HEK293 (cell line): ENCODE data around the gene HLA-DMA.

Source experiments
- CTCF ChIP-seq: fragments of 450-650 bp; formaldehyde crosslinking; IDR thresholded peaks from 2 replicates; pipeline ENCODE4 v1.5.1; 2016; ENCODE audit warnings: missing biosample characterization, missing genetic modification characterization
- GLIS2 ChIP-seq: fragments of 450-650 bp; formaldehyde crosslinking; IDR thresholded peaks from 2 replicates; pipeline ENCODE4 v1.5.1; 2016; ENCODE audit warnings: missing biosample characterization, missing genetic modification characterization
- KLF10 ChIP-seq: fragments of 450-650 bp; IDR thresholded peaks from 2 replicates; pipeline ENCODE4 v1.5.1; 2018; ENCODE audit warnings: missing biosample characterization, mild to moderate bottlenecking, missing genetic modification characterization
- KLF9 ChIP-seq: fragments of 450-650 bp; formaldehyde crosslinking; IDR thresholded peaks from 2 replicates; pipeline ENCODE4 v1.5.1; 2016; ENCODE audit warnings: missing biosample characterization, missing genetic modification characterization, low read depth
- OVOL3 ChIP-seq: fragments of 450-650 bp; formaldehyde crosslinking; IDR thresholded peaks from 2 replicates; pipeline ENCODE4 v1.5.1; 2016; ENCODE audit warnings: missing biosample characterization, missing genetic modification characterization
- PATZ1 ChIP-seq: fragments of 450-650 bp; formaldehyde crosslinking; IDR thresholded peaks from 2 replicates; pipeline ENCODE4 v1.5.1; 2016; ENCODE audit warnings: missing biosample characterization, missing genetic modification characterization
- RBAK ChIP-seq: fragments of 450-650 bp; formaldehyde crosslinking; IDR thresholded peaks from 2 replicates; pipeline ENCODE4 v1.5.1; 2016; ENCODE audit warnings: missing biosample characterization, missing genetic modification characterization
- TRIM28 ChIP-seq: IDR thresholded peaks from 2 replicates; pipeline ENCODE4 v1.6.1; 2011; ENCODE audit warnings: low read length, control low read depth, borderline replicate concordance
- YY1 ChIP-seq: fragments of 450-650 bp; formaldehyde crosslinking; IDR thresholded peaks from 2 replicates; pipeline ENCODE4 v1.5.1; 2018; ENCODE audit warnings: missing biosample characterization, missing genetic modification characterization
- ZBTB7A ChIP-seq: fragments of 450-650 bp; formaldehyde crosslinking; IDR thresholded peaks from 2 replicates; pipeline ENCODE4 v1.5.1; 2016; ENCODE audit warnings: low read depth, missing biosample characterization, missing genetic modification characterization
- ZBTB8A ChIP-seq: fragments of 450-650 bp; formaldehyde crosslinking; IDR thresholded peaks from 2 replicates; pipeline ENCODE4 v1.5.1; 2016; ENCODE audit warnings: missing biosample characterization, missing genetic modification characterization
- ZNF184 ChIP-seq: fragments of 450-650 bp; IDR thresholded peaks from 2 replicates; pipeline ENCODE4 v1.5.1; 2018; ENCODE audit warnings: missing biosample characterization, mild to moderate bottlenecking, missing genetic modification characterization
- ZNF248 ChIP-seq: fragments of 450-650 bp; formaldehyde crosslinking; IDR thresholded peaks from 2 replicates; pipeline ENCODE4 v1.5.1; 2017; ENCODE audit warnings: missing biosample characterization, missing genetic modification characterization
- ZNF280C ChIP-seq: fragments of 450-650 bp; formaldehyde crosslinking; IDR thresholded peaks from 2 replicates; pipeline ENCODE4 v1.5.1; 2016; ENCODE audit warnings: missing biosample characterization, missing genetic modification characterization
- ZNF280D ChIP-seq: fragments of 450-650 bp; formaldehyde crosslinking; IDR thresholded peaks from 2 replicates; pipeline ENCODE4 v1.5.1; 2016; ENCODE audit warnings: missing biosample characterization, missing genetic modification characterization
- ZNF302 ChIP-seq: fragments of 450-650 bp; formaldehyde crosslinking; IDR thresholded peaks from 2 replicates; pipeline ENCODE4 v1.5.1; 2016; ENCODE audit warnings: missing biosample characterization, missing genetic modification characterization, low read depth
- ZNF394 ChIP-seq: fragments of 450-650 bp; formaldehyde crosslinking; IDR thresholded peaks from 2 replicates; pipeline ENCODE4 v1.5.1; 2016; ENCODE audit warnings: missing biosample characterization, missing genetic modification characterization, mild to moderate bottlenecking, moderate library complexity, borderline replicate concordance
- ZNF416 ChIP-seq: fragments of 450-650 bp; formaldehyde crosslinking; IDR thresholded peaks from 2 replicates; pipeline ENCODE4 v1.5.1; 2016; ENCODE audit warnings: missing biosample characterization, missing genetic modification characterization
- ZNF433 ChIP-seq: fragments of 450-650 bp; formaldehyde crosslinking; IDR thresholded peaks from 2 replicates; pipeline ENCODE4 v1.5.1; 2016; ENCODE audit warnings: missing biosample characterization, missing genetic modification characterization, low read depth
- ZNF529 ChIP-seq: fragments of 450-650 bp; formaldehyde crosslinking; IDR thresholded peaks from 2 replicates; pipeline ENCODE4 v1.5.1; 2017; ENCODE audit warnings: missing genetic modification characterization, missing biosample characterization; ENCODE audit not compliant: insufficient replicate concordance
- ZNF544 ChIP-seq: fragments of 450-650 bp; formaldehyde crosslinking; IDR thresholded peaks from 2 replicates; pipeline ENCODE4 v1.5.0; 2017; ENCODE audit warnings: missing biosample characterization, missing genetic modification characterization
- ZNF558 ChIP-seq: fragments of 450-650 bp; formaldehyde crosslinking; IDR thresholded peaks from 2 replicates; pipeline ENCODE4 v1.5.1; 2016; ENCODE audit warnings: missing biosample characterization, missing genetic modification characterization
- ZNF610 ChIP-seq: fragments of 450-650 bp; formaldehyde crosslinking; IDR thresholded peaks from 2 replicates; pipeline ENCODE4 v1.5.1; 2016; ENCODE audit warnings: missing biosample characterization, missing genetic modification characterization, borderline replicate concordance
- ZNF664 ChIP-seq: fragments of 450-650 bp; formaldehyde crosslinking; IDR thresholded peaks from 2 replicates; pipeline ENCODE4 v1.5.1; 2016; ENCODE audit warnings: missing biosample characterization, missing genetic modification characterization
- ZNF704 ChIP-seq: fragments of 450-650 bp; formaldehyde crosslinking; IDR thresholded peaks from 2 replicates; pipeline ENCODE4 v1.5.1; 2016; ENCODE audit warnings: missing biosample characterization, missing genetic modification characterization
- ZNF830 ChIP-seq: fragments of 450-650 bp; IDR thresholded peaks from 2 replicates; pipeline ENCODE4 v1.5.0; 2018; ENCODE audit warnings: missing biosample characterization, missing genetic modification characterization, low read depth, mild to moderate bottlenecking, moderate library complexity
- ZNF843 ChIP-seq: fragments of 450-650 bp; formaldehyde crosslinking; IDR thresholded peaks from 2 replicates; pipeline ENCODE4 v1.5.1; 2016; ENCODE audit warnings: missing biosample characterization, missing genetic modification characterization
- ZSCAN23 ChIP-seq: fragments of 450-650 bp; formaldehyde crosslinking; IDR thresholded peaks from 2 replicates; pipeline ENCODE4 v1.5.1; 2016; ENCODE audit warnings: missing biosample characterization, missing genetic modification characterization
- ZSCAN30 ChIP-seq: fragments of 450-650 bp; IDR thresholded peaks from 2 replicates; pipeline ENCODE4 v1.5.1; 2018; ENCODE audit warnings: missing biosample characterization, mild to moderate bottlenecking, missing genetic modification characterization, moderate library complexity

HLA-DMA gene

GRCh38 chr6:32968867-32969684, 16.2 kb upstream of the HLA-DMA start (continued):
- TF ChIP-seq RBAK (tag by site-specific recombination) (no peak), ZNF184 (tag by site-specific recombination) (no peak), ZBTB8A (tag by site-specific recombination) (peak; percentile 39; the same call in 1 of the 2 replicates), ZNF664 (tag by site-specific recombination) (no peak), ZNF558 (tag by site-specific recombination) (0 out of 2 replicates have a peak, but pooled peaks have one; percentile 0), ZNF302 (tag by site-specific recombination) (no peak), ZSCAN30 (tag by site-specific recombination) (peak; percentile 11), ZNF433 (tag by site-specific recombination) (no peak), KLF9 (peak; percentile 83), ZNF529 (tag by site-specific recombination) (no peak), OVOL3 (tag by site-specific recombination) (0 out of 2 replicates have a peak, but pooled peaks have one; percentile 23), ZNF830 (no peak), ZNF280C (tag by site-specific recombination) (no peak), GLIS2 (tag by site-specific recombination) (peak; percentile 95), ZNF280D (tag by site-specific recombination) (no peak), YY1 (peak; percentile 8; the same call in 1 of the 2 replicates), ZNF610 (tag by site-specific recombination) (no peak), ZNF544 (tag by site-specific recombination) (no peak), ZNF248 (no peak), ZNF704 (tag by site-specific recombination) (no peak), ZNF416 (tag by site-specific recombination) (no peak), ZSCAN23 (no peak), ZNF843 (no peak; the same call in 1 of the 2 replicates), ZNF394 (tag by site-specific recombination) (no peak), ZBTB7A (peak; percentile 38), CTCF (tag by site-specific recombination) (peak; percentile 78), TRIM28 (no peak), KLF10 (peak; percentile 66; the same call in 1 of the 2 replicates), PATZ1 (tag by site-specific recombination) (peak; percentile 95)
